B cell (primary cell): ENCODE results near the gene GZMM. TPM values are rescaled to one million over a fixed set of nuclear protein-coding genes. Genes with fewer than 3 reads are reported as not detected.

Experiments used
- ATAC-seq: fragments of 200-7000 bp; cut with Tn5 transposase; one replicate; pipeline ENCODE4 v1.10.0; 2021; ENCODE audit warnings: low read depth, mild to moderate bottlenecking, moderate number of reproducible peaks, moderate library complexity
- CTCF ChIA-PET: fragments of 350-600 bp; sonication (Branson Sonifier 250); formaldehyde crosslinking; loops from one replicate; lab custom pipeline; 2021; ENCODE audit warnings: antibody characterized with exemption, inconsistent platforms; lab: Charles Lee
- POLR2A ChIA-PET: fragments of 350-600 bp; sonication (Branson Sonifier 250); formaldehyde crosslinking; loops from one replicate; lab custom pipeline; 2021; ENCODE audit warnings: antibody characterized with exemption; lab: Charles Lee
- DNase-seq: peaks from one replicate; pipeline ENCODE4 v3.0.0; 2013
- H2AFZ ChIP-seq: 2 replicates; pipeline ENCODE4 v1.6.1; 2012; ENCODE audit warnings: mild to moderate bottlenecking, low read depth, low read length; ENCODE audit not compliant: insufficient read depth, poor library complexity, severe bottlenecking
- H3K27ac ChIP-seq, 2 donors: 1 replicate in 1 of 2; 2 replicates in 1 of 2; pipeline ENCODE4 v1.5.1; 2012 to 2013; ENCODE audit warnings: low read length in 2 of 2, mild to moderate bottlenecking in 2 of 2, moderate library complexity in 1 of 2
- H3K27me3 ChIP-seq, 4 experiments: fragments of 200-600 bp in 1 of 4; sonication (generic) in 1 of 4; replicated peaks in 1 of 4; 1 replicate in 2 of 4; 2 replicates in 2 of 4; pipeline versions ENCODE4 v1.6.1 to v1.7.0; 2013 to 2016; ENCODE audit warnings: low read length in 3 of 4, mild to moderate bottlenecking in 2 of 4, mixed read lengths in 1 of 4, moderate library complexity in 1 of 4; ENCODE audit not compliant: insufficient read depth in 4 of 4, control insufficient read depth in 3 of 4; ENCODE audit errors: control extremely low read depth in 1 of 4
- H3K36me3 ChIP-seq, 2 experiments: replicated peaks in 1 of 2; 1 replicate in 1 of 2; 2 replicates in 1 of 2; pipeline versions ENCODE4 v1.6.1 to v1.7.1; 2013; ENCODE audit warnings: low read length in 1 of 2; ENCODE audit not compliant: insufficient read depth in 2 of 2, control insufficient read depth in 1 of 2; ENCODE audit errors: control extremely low read depth in 1 of 2, extremely low read depth in 1 of 2
- H3K4me1 ChIP-seq, 2 donors: fragments of 200-600 bp in 1 of 2; sonication (generic) in 1 of 2; 1 replicate in 1 of 2; 2 replicates in 1 of 2; pipeline versions ENCODE4 v1.5.1 to v1.6.1; 2013 to 2017; ENCODE audit warnings: low read length in 2 of 2; ENCODE audit not compliant: control insufficient read depth in 2 of 2, insufficient read depth in 2 of 2
- H3K4me2 ChIP-seq: replicated peaks from 2 replicates; pipeline ENCODE3; 2012; ENCODE audit warnings: mild to moderate bottlenecking, low read depth, low read length; ENCODE audit not compliant: poor library complexity, severe bottlenecking
- H3K4me3 ChIP-seq, 5 experiments: fragments of 200-600 bp in 1 of 5; sonication (generic) in 1 of 5; 1 replicate in 3 of 5; 2 replicates in 2 of 5; pipeline versions ENCODE4 v1.5.1 to v1.7.0; 2011 to 2016; ENCODE audit warnings: low read length in 4 of 5, mild to moderate bottlenecking in 4 of 5, low read depth in 2 of 5, control low read depth in 1 of 5, moderate library complexity in 1 of 5; ENCODE audit not compliant: insufficient read depth in 1 of 5; ENCODE audit errors: control extremely low read depth in 1 of 5, extremely low read depth in 1 of 5
- H3K79me2 ChIP-seq: fragments of 200-600 bp; sonication (generic); one replicate; pipeline ENCODE4 v1.6.0; 2016; ENCODE audit warnings: low read length; ENCODE audit not compliant: control insufficient read depth, insufficient read depth
- H3K9ac ChIP-seq: fragments of 200-600 bp; sonication (generic); 2 replicates; pipeline ENCODE4 v1.6.1; 2017; ENCODE audit warnings: mild to moderate bottlenecking, low read length, moderate library complexity
- H3K9me3 ChIP-seq, 3 donors: one replicate each; pipeline versions ENCODE4 v1.6.1 to v1.7.1; 2013; ENCODE audit warnings: low read length in 2 of 3; ENCODE audit not compliant: control insufficient read depth in 2 of 3, insufficient read depth in 1 of 3; ENCODE audit errors: control extremely low read depth in 1 of 3
- H4K20me1 ChIP-seq: 2 replicates; pipeline ENCODE4 v1.6.0; 2012; ENCODE audit warnings: mild to moderate bottlenecking, low read length; ENCODE audit not compliant: insufficient read depth, control insufficient read depth, poor library complexity, severe bottlenecking
- H3K27ac Mint-ChIP-seq: one replicate; pipeline ENCODE4 v1.8.0; 2021; ENCODE audit warnings: mixed read lengths
- H3K27me3 Mint-ChIP-seq: one replicate; pipeline ENCODE4 v1.8.0; 2021; ENCODE audit warnings: mixed read lengths
- H3K4me1 Mint-ChIP-seq: one replicate; pipeline ENCODE4 v1.8.0; 2021; ENCODE audit warnings: mixed read lengths
- H3K4me3 Mint-ChIP-seq: one replicate; pipeline ENCODE4 v1.8.0; 2021; ENCODE audit warnings: mixed read lengths
- H3K9me3 Mint-ChIP-seq: one replicate; pipeline ENCODE4 v1.8.0; 2022; ENCODE audit warnings: mixed read lengths; ENCODE audit not compliant: insufficient read depth
- EZH2 ChIP-seq: IDR thresholded peaks from 2 replicates; pipeline ENCODE4 v1.6.1; 2012; ENCODE audit warnings: borderline replicate concordance, low read depth, mild to moderate bottlenecking, moderate library complexity, low read length; ENCODE audit not compliant: insufficient read depth, poor library complexity, severe bottlenecking
- WGBS: methylation state at CpG from one replicate; pipeline ENCODE4 v1.1.5; 2013; ENCODE audit warnings: missing lambda C conversion rate; ENCODE audit not compliant: insufficient coverage; 5-methylcytosine and 5-hydroxymethylcytosine counted together
- intact Hi-C: fragments of 100-400 bp; cut with micrococcal nuclease; formaldehyde crosslinking; loops from one replicate; pipeline ENCODE4 v1.10.0; 2022
- polyA plus RNA-seq: library from polyadenylated mRNA; depleted of rRNA; stranded (reverse); fragments of >200 nt; gene quantifications from 2 replicates; pipeline ENCODE4 v1.2.3, GENCODE V29; 2012
- total RNA-seq, 2 donors: library from RNA; stranded (reverse); fragments of 120-200 nt in 1 of 2; gene quantifications; 1 replicate in 1 of 2; 2 replicates in 1 of 2; pipeline versions ENCODE4 v1.2.3 to v1.2.4, GENCODE V29; 2013 to 2022
- TF ChIP-seq, protein P1 (sequence below): fragments of 200-600 bp; IDR thresholded peaks from one replicate; pipeline ENCODE4 v1.8.0; 2022; ENCODE audit warnings: antibody characterized with exemption, mild to moderate bottlenecking

The GZMM gene
- total and polyA plus RNA-seq, 2 donors (not counting 1 experiment from before 2014, with no cell fraction given), result 2.1 TPM; not detected in 1

DNA sequence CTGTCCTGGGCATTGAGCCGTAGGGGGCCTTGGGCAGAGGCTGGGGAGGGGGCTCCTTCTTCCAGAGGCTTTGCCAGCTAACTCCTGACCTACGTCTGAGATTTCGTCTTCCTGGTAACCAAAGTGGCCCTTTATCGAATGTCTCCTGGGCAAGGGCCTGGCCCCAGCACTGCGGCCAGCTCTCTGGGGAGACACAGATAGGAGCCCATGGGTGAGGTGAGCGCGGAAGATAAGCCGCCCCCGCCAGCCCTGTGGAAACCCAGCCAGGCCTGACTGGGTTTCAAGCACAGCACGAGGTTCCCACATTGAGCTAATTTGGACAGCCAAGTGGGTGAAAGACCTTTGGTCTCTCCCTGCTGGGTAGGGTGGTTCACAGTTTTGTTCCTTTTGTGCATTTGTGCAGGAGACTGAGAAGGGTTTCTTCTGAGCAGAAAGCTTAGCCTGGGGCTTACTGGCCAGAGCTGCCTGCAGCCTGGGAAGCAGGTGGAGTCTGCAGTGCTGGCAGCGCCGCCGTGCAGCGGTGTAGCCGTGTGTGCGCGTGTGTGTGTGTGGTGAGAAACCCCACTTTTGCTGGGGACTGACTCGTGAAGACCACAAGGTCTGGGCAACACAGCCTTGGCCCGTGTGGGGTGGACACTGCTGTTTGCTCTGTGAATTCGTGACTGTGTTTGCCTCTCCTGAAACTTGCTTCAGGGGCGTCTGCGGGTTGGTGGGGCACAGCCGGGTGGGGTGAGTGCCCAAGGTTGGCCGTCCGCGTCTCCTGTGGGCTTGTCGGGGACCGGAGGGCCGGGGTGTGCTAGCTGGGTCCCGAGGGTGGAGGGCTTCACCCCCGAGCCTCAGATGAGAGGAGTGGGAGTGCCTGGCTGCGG, 31.0 kb downstream of the GZMM start:
- H3K27me3 Mint-ChIP-seq, result no peaks in the 10 kb centered on the region
- H2AFZ ChIP-seq, result no peak overlapping the region
- 57% methylated on average over 28 of the region's 32 CpGs for WGBS
- peaks cover 0 to 6% of the 10 kb centered on the region in 2 experiments for H3K36me3 ChIP-seq
- CTCF ChIA-PET, result interaction anchor here (1.1 to 2.7 kb wide), 2 partner anchors 9 to 159 kb away, joined by 3 to 12 read pairs; no protein-coding TSS in a partner anchor
- H3K79me2 ChIP-seq, result peaks cover 71% of the 10 kb centered on the region
- H3K4me1 ChIP-seq, result peaks cover 19 to 33% of the 10 kb centered on the region in 2 donors
- H3K9ac ChIP-seq, result no peak overlapping the region
- DNase-seq (peak; percentile 33), ATAC-seq (no peak)
- H3K4me3 Mint-ChIP-seq, result peak overlapping the region; percentile 78
- H3K27me3 ChIP-seq, result no peaks in the 10 kb centered on the region
- peaks cover 33% of the 10 kb centered on the region for H3K4me1 Mint-ChIP-seq
- no peaks in the 10 kb centered on the region for H3K9me3 Mint-ChIP-seq
- H3K27ac ChIP-seq, result no peak overlapping the region
- H3K4me2 ChIP-seq, result peak overlapping the region; percentile 60
- peak overlapping the region; percentile 50 for H3K27ac Mint-ChIP-seq
- peak overlapping the region in 1 of 5 experiments; percentile 5 for H3K4me3 ChIP-seq
- no peaks in the 10 kb centered on the region for H3K9me3 ChIP-seq
- POLR2A ChIA-PET, result interaction anchor here (0.6 kb wide), 1 partner anchor 45 kb away, joined by 3 read pairs; no protein-coding TSS in a partner anchor
- TF ChIP-seq, protein P1, sequence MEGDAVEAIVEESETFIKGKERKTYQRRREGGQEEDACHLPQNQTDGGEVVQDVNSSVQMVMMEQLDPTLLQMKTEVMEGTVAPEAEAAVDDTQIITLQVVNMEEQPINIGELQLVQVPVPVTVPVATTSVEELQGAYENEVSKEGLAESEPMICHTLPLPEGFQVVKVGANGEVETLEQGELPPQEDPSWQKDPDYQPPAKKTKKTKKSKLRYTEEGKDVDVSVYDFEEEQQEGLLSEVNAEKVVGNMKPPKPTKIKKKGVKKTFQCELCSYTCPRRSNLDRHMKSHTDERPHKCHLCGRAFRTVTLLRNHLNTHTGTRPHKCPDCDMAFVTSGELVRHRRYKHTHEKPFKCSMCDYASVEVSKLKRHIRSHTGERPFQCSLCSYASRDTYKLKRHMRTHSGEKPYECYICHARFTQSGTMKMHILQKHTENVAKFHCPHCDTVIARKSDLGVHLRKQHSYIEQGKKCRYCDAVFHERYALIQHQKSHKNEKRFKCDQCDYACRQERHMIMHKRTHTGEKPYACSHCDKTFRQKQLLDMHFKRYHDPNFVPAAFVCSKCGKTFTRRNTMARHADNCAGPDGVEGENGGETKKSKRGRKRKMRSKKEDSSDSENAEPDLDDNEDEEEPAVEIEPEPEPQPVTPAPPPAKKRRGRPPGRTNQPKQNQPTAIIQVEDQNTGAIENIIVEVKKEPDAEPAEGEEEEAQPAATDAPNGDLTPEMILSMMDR, result no peak
- no peak for TF ChIP-seq EZH2
- intact Hi-C loops, result loop anchor here (5.0 kb wide), 1 partner anchor 832 kb away; the partner anchor contains the start of gene DAZAP1
- peaks cover 69% of the 10 kb centered on the region for H4K20me1 ChIP-seq
